H1 (cell line): ENCODE results near the gene TMEM255B. TPM values are rescaled to one million over a fixed set of nuclear protein-coding genes. Genes with fewer than 3 reads are reported as not detected.
A peak's percentile ranks its signal among the peaks of the same experiment; 100 is the strongest.

Source experiments
- CTCF ChIA-PET: fragments of 300-600 bp; sonication (Branson Sonifier 250); formaldehyde crosslinking; loops from one replicate; lab custom pipeline; 2021; ENCODE audit not compliant: partially characterized antibody; lab: Charles Lee
- POLR2A ChIA-PET: fragments of 300-600 bp; sonication (Branson Sonifier 250); formaldehyde crosslinking; loops from one replicate; lab custom pipeline; 2021; ENCODE audit warnings: inconsistent platforms; ENCODE audit not compliant: partially characterized antibody; lab: Charles Lee
- DNase-seq, 2 experiments: peaks; one replicate each; pipeline versions ENCODE4 v3.0.0 to v3.0.0-alpha.2; 2010 to 2022; ENCODE audit warnings: low spot score in 2 of 2, low read depth in 1 of 2, mixed read lengths in 1 of 2
- FAIRE-seq: peaks from 2 replicates; lab custom pipeline; 2011; peaks lifted over from hg19 to GRCh38; lab: Jason Lieb, UNC
- H2AFZ ChIP-seq: 2 replicates; pipeline ENCODE4 v1.8.1; 2012; ENCODE audit warnings: low read length, inconsistent platforms
- H2AK5ac ChIP-seq: 2 replicates; pipeline ENCODE4 v1.6.1; 2013; ENCODE audit warnings: low read depth, low read length
- H2BK120ac ChIP-seq: replicated peaks from 2 replicates; pipeline ENCODE3; 2013; ENCODE audit warnings: low read depth, low read length, inconsistent platforms
- H2BK12ac ChIP-seq: 2 replicates; pipeline ENCODE4 v1.6.1; 2013; ENCODE audit warnings: low read depth, low read length
- H2BK15ac ChIP-seq: 2 replicates; pipeline ENCODE4 v1.6.1; 2013; ENCODE audit warnings: low read length
- H2BK20ac ChIP-seq: 2 replicates; pipeline ENCODE4 v1.6.1; 2013; ENCODE audit warnings: low read length
- H2BK5ac ChIP-seq: 2 replicates; pipeline ENCODE4 v1.6.1; 2013; ENCODE audit warnings: low read depth, low read length
- H3K14ac ChIP-seq: 2 replicates; pipeline ENCODE4 v1.6.1; 2013; ENCODE audit warnings: inconsistent platforms; ENCODE audit not compliant: insufficient read length
- H3K18ac ChIP-seq: 2 replicates; pipeline ENCODE4 v1.6.1; 2013; ENCODE audit warnings: low read length; ENCODE audit errors: extremely low read depth
- H3K23ac ChIP-seq: 2 replicates; pipeline ENCODE4 v1.6.1; 2013; ENCODE audit warnings: inconsistent platforms; ENCODE audit not compliant: insufficient read length
- H3K23me2 ChIP-seq: 2 replicates; pipeline ENCODE4 v1.6.1; 2013; ENCODE audit warnings: low read depth, low read length
- H3K27ac ChIP-seq: 2 replicates; pipeline ENCODE4 v1.6.1; 2011; ENCODE audit warnings: low read depth, low read length, inconsistent platforms
- H3K27me3 ChIP-seq, 4 experiments: replicated peaks in 1 of 4; 1 replicate in 1 of 4; 2 replicates in 3 of 4; pipeline versions ENCODE4 v1.6.1 to v1.8.1; 2011 to 2013; ENCODE audit warnings: low read length in 3 of 4, mild to moderate bottlenecking in 3 of 4, inconsistent platforms in 2 of 4, mixed read lengths in 2 of 4, moderate library complexity in 1 of 4; ENCODE audit not compliant: control insufficient read depth in 3 of 4, insufficient read depth in 3 of 4; ENCODE audit errors: extremely low read depth in 1 of 4
- H3K36me3 ChIP-seq, 4 experiments: 2 replicates each; pipeline versions ENCODE4 v1.6.1 to v1.8.1; 2011 to 2013; ENCODE audit warnings: mild to moderate bottlenecking in 4 of 4, low read length in 3 of 4, moderate library complexity in 2 of 4, control low read depth in 1 of 4, inconsistent platforms in 1 of 4; ENCODE audit not compliant: insufficient read depth in 4 of 4, control insufficient read depth in 2 of 4
- H3K4ac ChIP-seq: replicated peaks from 2 replicates; pipeline ENCODE3; 2013; ENCODE audit warnings: low read length, low read depth, mixed read lengths, inconsistent platforms; ENCODE audit not compliant: insufficient read length
- H3K4me1 ChIP-seq, 4 experiments: replicated peaks in 1 of 4; 1 replicate in 1 of 4; 2 replicates in 3 of 4; pipeline versions ENCODE4 v1.6.1 to v1.8.1; 2011 to 2013; ENCODE audit warnings: low read length in 3 of 4, inconsistent platforms in 2 of 4, mixed read lengths in 1 of 4; ENCODE audit not compliant: insufficient read depth in 4 of 4, control insufficient read depth in 3 of 4
- H3K4me2 ChIP-seq, 2 experiments: 2 replicates each; pipeline versions ENCODE4 v1.6.1 to v1.8.1; 2011 to 2013; ENCODE audit warnings: low read depth in 2 of 2, low read length in 2 of 2, control low read depth in 1 of 2, inconsistent platforms in 1 of 2, mild to moderate bottlenecking in 1 of 2; ENCODE audit not compliant: insufficient read depth in 1 of 2
- H3K4me3 ChIP-seq, 4 experiments: fragments of 200-600, 300-600 bp in 1 of 4; sonication (generic), shearing (Covaris generic), sonication (Bioruptor Twin) in 1 of 4; 2 replicates each; pipeline versions ENCODE4 v1.5.1 to v1.8.1; 2011 to 2016; ENCODE audit warnings: low read length in 4 of 4, low read depth in 3 of 4, control low read depth in 2 of 4, inconsistent platforms in 2 of 4, mild to moderate bottlenecking in 2 of 4, mixed read lengths in 1 of 4, moderate library complexity in 1 of 4; ENCODE audit not compliant: insufficient read depth in 2 of 4; ENCODE audit errors: extremely low read depth in 1 of 4
- H3K56ac ChIP-seq: replicated peaks from 2 replicates; pipeline ENCODE3; 2013; ENCODE audit warnings: low read depth, mild to moderate bottlenecking, mixed read lengths, low read length, inconsistent platforms; ENCODE audit not compliant: insufficient read length
- H3K79me1 ChIP-seq: 2 replicates; pipeline ENCODE4 v1.6.1; 2013; ENCODE audit warnings: low read depth, low read length, control low read depth
- H3K79me2 ChIP-seq, 2 experiments: 2 replicates each; pipeline versions ENCODE4 v1.6.1 to v1.8.1; 2012 to 2013; ENCODE audit warnings: low read length in 2 of 2, mild to moderate bottlenecking in 2 of 2, inconsistent platforms in 1 of 2; ENCODE audit not compliant: insufficient read depth in 2 of 2, control insufficient read depth in 1 of 2
- H3K9ac ChIP-seq, 4 experiments: replicated peaks in 1 of 4; 1 replicate in 1 of 4; 2 replicates in 3 of 4; pipeline versions ENCODE4 v1.6.1 to v1.8.1; 2011 to 2013; ENCODE audit warnings: low read depth in 3 of 4, low read length in 3 of 4, control low read depth in 2 of 4, mild to moderate bottlenecking in 2 of 4, moderate library complexity in 2 of 4, inconsistent platforms in 1 of 4; ENCODE audit errors: extremely low read depth in 1 of 4
- H3K9me3 ChIP-seq, 2 experiments: 2 replicates each; pipeline versions ENCODE4 v1.6.1 to v1.8.1; 2012 to 2013; ENCODE audit warnings: mild to moderate bottlenecking in 2 of 2, moderate library complexity in 2 of 2, control low read depth in 1 of 2, inconsistent platforms in 1 of 2, low read depth in 1 of 2, low read length in 1 of 2, mixed read lengths in 1 of 2; ENCODE audit not compliant: insufficient read depth in 2 of 2
- H4K20me1 ChIP-seq, 2 experiments: replicated peaks in 1 of 2; 2 replicates each; pipeline versions ENCODE3 to v1.8.1; 2011 to 2013; ENCODE audit warnings: inconsistent platforms in 2 of 2, low read length in 2 of 2, mild to moderate bottlenecking in 1 of 2; ENCODE audit not compliant: insufficient read depth in 2 of 2, control insufficient read depth in 1 of 2
- H4K5ac ChIP-seq: 2 replicates; pipeline ENCODE4 v1.6.1; 2013; ENCODE audit warnings: low read length, low read depth, mixed read lengths, inconsistent platforms; ENCODE audit not compliant: insufficient read length
- H4K8ac ChIP-seq: 2 replicates; pipeline ENCODE4 v1.8.0; 2013; ENCODE audit warnings: mild to moderate bottlenecking, moderate library complexity, low read length, inconsistent platforms; ENCODE audit not compliant: insufficient read depth; ENCODE audit errors: extremely low read depth
- H4K91ac ChIP-seq: replicated peaks from 2 replicates; pipeline ENCODE3; 2013; ENCODE audit warnings: low read length, mixed read lengths, inconsistent platforms; ENCODE audit not compliant: insufficient read length
- CTCF ChIP-seq, 3 experiments: IDR thresholded peaks; 1 replicate in 2 of 3; 2 replicates in 1 of 3; pipeline versions ENCODE4 v1.5.1 to v1.6.1; 2011; ENCODE audit warnings: low read length in 3 of 3, mild to moderate bottlenecking in 3 of 3, inconsistent platforms in 2 of 3, low read depth in 1 of 3, moderate library complexity in 1 of 3; ENCODE audit not compliant: insufficient read depth in 1 of 3; ENCODE audit errors: control extremely low read depth in 1 of 3
- HDAC6 ChIP-seq: IDR thresholded peaks from one replicate; pipeline ENCODE4 v1.7.1; 2012; ENCODE audit warnings: low read depth, mild to moderate bottlenecking, inconsistent platforms, low read length, moderate library complexity
- KDM1A ChIP-seq: fragments of 200-600, 300-600 bp; sonication (generic); IDR thresholded peaks from 2 replicates; pipeline ENCODE4 v1.7.1; 2016; ENCODE audit warnings: mild to moderate bottlenecking, low read length, borderline replicate concordance
- SAP30 ChIP-seq: fragments of 300-600 bp; sonication (generic); IDR thresholded peaks from 2 replicates; pipeline ENCODE4 v1.7.1; 2012; ENCODE audit warnings: low read length, moderate library complexity, mild to moderate bottlenecking, inconsistent platforms; ENCODE audit not compliant: insufficient read depth, insufficient replicate concordance
- SP4 ChIP-seq: IDR thresholded peaks from 2 replicates; pipeline ENCODE4 v1.6.1; 2012; ENCODE audit warnings: low read length, inconsistent platforms
- SRF ChIP-seq: IDR thresholded peaks from 2 replicates; pipeline ENCODE4 v1.6.1; 2011; ENCODE audit warnings: mild to moderate bottlenecking, low read depth, low read length, moderate library complexity
- TAF1 ChIP-seq: IDR thresholded peaks from 2 replicates; pipeline ENCODE4 v1.6.1; 2011; ENCODE audit warnings: mild to moderate bottlenecking, low read depth, low read length
- WGBS, 2 experiments: shearing (Covaris generic) in 1 of 2; methylation state at CpG; one replicate each; pipeline versions ENCODE4 v1.1.6 to v1.1.7; 2013 to 2015; ENCODE audit warnings: low lambda C conversion rate in 2 of 2, mixed read lengths in 2 of 2, inconsistent platforms in 1 of 2, low coverage in 1 of 2, missing lambda C conversion rate in 1 of 2; ENCODE audit not compliant: insufficient replicate concordance in 2 of 2, insufficient coverage in 1 of 2, insufficient read length in 1 of 2; ENCODE audit errors: extremely low coverage in 1 of 2, missing lambda C conversion rate in 1 of 2; 5-methylcytosine and 5-hydroxymethylcytosine counted together
- polyA plus RNA-seq, 7 experiments: library from polyadenylated mRNA; depleted of rRNA in 3 of 7; stranded (reverse) in 5 of 7; unstranded in 2 of 7; fragments of >200 nt in 5 of 7; fragments of 200-250 nt in 2 of 7; gene quantifications; 1 replicate in 5 of 7; 2 replicates in 1 of 7; 4 replicates in 1 of 7; pipeline versions ENCODE4 v1.2.1 to v1.2.3, GENCODE V29; 2011 to 2013; ENCODE audit warnings: missing spikeins in 2 of 7, mixed read lengths in 2 of 7
- total RNA-seq: library from RNA; stranded (reverse); fragmentation: NEBNext Ultra II Directional; extraction: Animal tissue kit (Norgen Biotek cat#: 25700); gene quantifications from 2 replicates; pipeline ENCODE4 v1.2.1, GENCODE V29; 2021

The TMEM255B gene
- total and polyA plus RNA-seq, 2 of the 8 experiments (the other 6 are each of a cell fraction or from before 2014, with no cell fraction given): 3.4 to 4.4 TPM

GRCh38 chr13:113748862-113749451 lies 10.1 kb upstream of the TMEM255B start:
- FAIRE-seq (no peak), DNase-seq (no peak)
- no peaks in the 10 kb centered on the region for H3K27me3 ChIP-seq
- H3K27ac ChIP-seq: no peak overlapping the region
- no peak overlapping the region for H2BK15ac ChIP-seq
- H2BK5ac ChIP-seq: no peak overlapping the region
- H4K8ac ChIP-seq: peak overlapping the region; percentile 66; the same call in 1 of the 2 replicates
- H3K56ac ChIP-seq: no peak overlapping the region
- H3K23me2 ChIP-seq: 0 out of 2 replicates have a peak, but pooled peaks cover 4% of the 10 kb centered on the region
- H3K79me1 ChIP-seq: no peaks in the 10 kb centered on the region
- H2BK20ac ChIP-seq: no peak overlapping the region
- no peak overlapping the region for H4K91ac ChIP-seq
- H3K4me1 ChIP-seq: 0 out of 7 replicates have a peak, but pooled peaks cover 0 to 2% (median 0%) of the 10 kb centered on the region in 4 experiments
- H3K9me3 ChIP-seq: peaks cover 9 to 10% of the 10 kb centered on the region in 2 experiments; a peak in 3 of 4 replicates
- H4K20me1 ChIP-seq: peaks cover 0 to 7% of the 10 kb centered on the region in 2 experiments
- no peaks in the 10 kb centered on the region for H3K79me2 ChIP-seq
- ChIA-PET POLR2A (interaction anchor here (1.3 kb wide), 1 partner anchor 161 kb away, joined by 3 read pairs; no protein-coding TSS in a partner anchor), CTCF (no interaction called here)
- H2AK5ac ChIP-seq: no peak overlapping the region
- no peak overlapping the region for H2BK12ac ChIP-seq
- WGBS, 2 experiments: 84% methylated on average over 19 of the region's 22 CpGs; no CpG with 5 or more reads in 1 of the 2 experiments
- no peak overlapping the region for H2AFZ ChIP-seq
- H3K18ac ChIP-seq: no peak overlapping the region
- no peak overlapping the region for H3K4ac ChIP-seq
- TF ChIP-seq SRF (no peak), CTCF (IDR thresholded peaks at IDR 0.05; ENCODE audit: control extremely low read depth in 1 of 3, insufficient read depth in 1 of 3, low read depth in 1 of 3, low read length in 3 of 3) (no peak), SP4 (no peak), SAP30 (no peak), TAF1 (no peak), HDAC6 (no peak), KDM1A (no peak)
- no peak overlapping the region for H3K4me2 ChIP-seq
- no peak overlapping the region for H3K23ac ChIP-seq
- no peak overlapping the region for H3K14ac ChIP-seq
- no peak overlapping the region for H4K5ac ChIP-seq
- H2BK120ac ChIP-seq: no peak overlapping the region
- H3K4me3 ChIP-seq: no peak overlapping the region
- H3K36me3 ChIP-seq: no peaks in the 10 kb centered on the region; a peak in 1 of 8 replicates
- no peak overlapping the region for H3K9ac ChIP-seq
